CD14-positive monocyte (primary cell): ENCODE results near the gene NUDT2. TPM values are rescaled to one million over a fixed set of nuclear protein-coding genes. Genes with fewer than 3 reads are reported as not detected.

Experiments used
- DNase-seq, 3 donors: peaks; one replicate each; pipeline ENCODE4 v3.0.0-alpha.2; 2011 to 2022
- H2AFZ ChIP-seq: 2 replicates; pipeline ENCODE4 v1.6.0; 2012; ENCODE audit warnings: mild to moderate bottlenecking, low read depth, low read length, inconsistent platforms; ENCODE audit not compliant: insufficient read depth, poor library complexity, severe bottlenecking
- H3K27ac ChIP-seq, 2 donors: 1 replicate in 1 of 2; 2 replicates in 1 of 2; pipeline ENCODE4 v1.5.1; 2012 to 2013; ENCODE audit warnings: low read length in 2 of 2, control low read depth in 1 of 2, inconsistent platforms in 1 of 2, low read depth in 1 of 2, mild to moderate bottlenecking in 1 of 2
- H3K27me3 ChIP-seq, 2 donors: one replicate each; pipeline versions ENCODE4 v1.6.0 to v1.6.1; 2011 to 2013; ENCODE audit warnings: low read length in 2 of 2; ENCODE audit not compliant: control insufficient read depth in 2 of 2, insufficient read depth in 2 of 2
- H3K36me3 ChIP-seq, 2 donors: replicated peaks in 1 of 2; 1 replicate in 1 of 2; 2 replicates in 1 of 2; pipeline versions ENCODE4 v1.5.1 to v1.6.1; 2012 to 2013; ENCODE audit warnings: low read length in 2 of 2, control low read depth in 1 of 2, inconsistent platforms in 1 of 2, mild to moderate bottlenecking in 1 of 2; ENCODE audit not compliant: insufficient read depth in 2 of 2, control insufficient read depth in 1 of 2
- H3K4me1 ChIP-seq, 2 donors: 1 replicate in 1 of 2; 2 replicates in 1 of 2; pipeline versions ENCODE4 v1.5.1 to v1.6.1; 2012 to 2013; ENCODE audit warnings: low read length in 2 of 2, control low read depth in 1 of 2, inconsistent platforms in 1 of 2, mild to moderate bottlenecking in 1 of 2, moderate library complexity in 1 of 2; ENCODE audit not compliant: insufficient read depth in 2 of 2, control insufficient read depth in 1 of 2
- H3K4me2 ChIP-seq: replicated peaks from 2 replicates; pipeline ENCODE3; 2012; ENCODE audit warnings: low read length, moderate library complexity, mild to moderate bottlenecking; ENCODE audit not compliant: poor library complexity, severe bottlenecking; ENCODE audit errors: extremely low read depth
- H3K4me3 ChIP-seq, 3 experiments: fragments of 200-600 bp in 1 of 3; sonication (generic) in 1 of 3; replicated peaks in 1 of 3; 1 replicate in 2 of 3; 2 replicates in 1 of 3; pipeline ENCODE4 v1.5.1; 2011 to 2013; ENCODE audit warnings: low read length in 3 of 3, mild to moderate bottlenecking in 3 of 3, control low read depth in 2 of 3, low read depth in 2 of 3, inconsistent platforms in 1 of 3, moderate library complexity in 1 of 3
- H3K79me2 ChIP-seq: 2 replicates; pipeline ENCODE4 v1.6.0; 2012; ENCODE audit warnings: mild to moderate bottlenecking, control low read depth, inconsistent platforms, low read length, moderate library complexity; ENCODE audit not compliant: insufficient read depth
- H3K9ac ChIP-seq: 2 replicates; pipeline ENCODE4 v1.6.0; 2017; ENCODE audit warnings: low read length, mild to moderate bottlenecking; ENCODE audit not compliant: insufficient read depth, poor library complexity, severe bottlenecking
- H3K9me3 ChIP-seq, 2 donors: replicated peaks in 1 of 2; 1 replicate in 1 of 2; 2 replicates in 1 of 2; pipeline versions ENCODE4 v1.5.1 to v1.6.1; 2012 to 2013; ENCODE audit warnings: low read length in 2 of 2, control low read depth in 1 of 2; ENCODE audit not compliant: control insufficient read depth in 1 of 2, insufficient read depth in 1 of 2
- H4K20me1 ChIP-seq: 2 replicates; pipeline ENCODE4 v1.6.0; 2012; ENCODE audit warnings: mild to moderate bottlenecking, low read length, control low read depth, moderate library complexity; ENCODE audit not compliant: insufficient read depth
- H3K27ac Mint-ChIP-seq, 7 donors: one replicate each; pipeline ENCODE4 v1.8.0; 2020; ENCODE audit warnings: mild to moderate bottlenecking in 7 of 7, mixed read lengths in 7 of 7, moderate library complexity in 6 of 7, inconsistent platforms in 2 of 7
- H3K27me3 Mint-ChIP-seq, 3 donors: one replicate each; pipeline ENCODE4 v1.8.0; 2021 to 2022; ENCODE audit warnings: low read depth in 3 of 3, mild to moderate bottlenecking in 3 of 3, mixed read lengths in 3 of 3, moderate library complexity in 3 of 3, inconsistent platforms in 1 of 3
- H3K36me3 Mint-ChIP-seq, 2 donors: one replicate each; pipeline ENCODE4 v1.8.0; 2020; ENCODE audit warnings: mixed read lengths in 2 of 2, inconsistent platforms in 1 of 2, mild to moderate bottlenecking in 1 of 2
- H3K4me1 Mint-ChIP-seq: one replicate; pipeline ENCODE4 v1.8.0; 2020; ENCODE audit warnings: mild to moderate bottlenecking, mixed read lengths
- H3K4me3 Mint-ChIP-seq, 2 donors: one replicate each; pipeline ENCODE4 v1.8.0; 2020; ENCODE audit warnings: mild to moderate bottlenecking in 2 of 2, mixed read lengths in 2 of 2, moderate library complexity in 1 of 2
- H3K9me3 Mint-ChIP-seq, 7 donors: one replicate each; pipeline ENCODE4 v1.8.0; 2020 to 2022; ENCODE audit warnings: mixed read lengths in 7 of 7, mild to moderate bottlenecking in 6 of 7, moderate library complexity in 6 of 7, inconsistent platforms in 2 of 7
- WGBS: methylation state at CpG from one replicate; pipeline ENCODE4 v1.1.5; 2013; ENCODE audit warnings: missing lambda C conversion rate; ENCODE audit not compliant: insufficient coverage; 5-methylcytosine and 5-hydroxymethylcytosine counted together
- intact Hi-C, 2 donors: fragments of 100-400 bp; cut with micrococcal nuclease; formaldehyde crosslinking; loops; one replicate each; pipeline versions ENCODE4 v1.15.0 to v1.15.1; 2023
- polyA plus RNA-seq, 3 donors: library from polyadenylated mRNA; depleted of rRNA in 1 of 3; unstranded in 2 of 3; stranded (reverse) in 1 of 3; fragments of 300-500 nt in 2 of 3; fragments of >200 nt in 1 of 3; fragmentation: Illumina TruSeq in 2 of 3; gene quantifications; 1 replicate in 2 of 3; 2 replicates in 1 of 3; pipeline ENCODE4 v1.2.3, GENCODE V29; 2012 to 2021
- TF ChIP-seq, protein P1 (sequence below): fragments of 200-600 bp; IDR thresholded peaks from one replicate; pipeline ENCODE4 v1.8.0; 2022; ENCODE audit warnings: antibody characterized with exemption, mild to moderate bottlenecking

The NUDT2 gene
- polyA plus RNA-seq, 3 donors = 24.4 to 56.9 (median 38.0) TPM

DNA sequence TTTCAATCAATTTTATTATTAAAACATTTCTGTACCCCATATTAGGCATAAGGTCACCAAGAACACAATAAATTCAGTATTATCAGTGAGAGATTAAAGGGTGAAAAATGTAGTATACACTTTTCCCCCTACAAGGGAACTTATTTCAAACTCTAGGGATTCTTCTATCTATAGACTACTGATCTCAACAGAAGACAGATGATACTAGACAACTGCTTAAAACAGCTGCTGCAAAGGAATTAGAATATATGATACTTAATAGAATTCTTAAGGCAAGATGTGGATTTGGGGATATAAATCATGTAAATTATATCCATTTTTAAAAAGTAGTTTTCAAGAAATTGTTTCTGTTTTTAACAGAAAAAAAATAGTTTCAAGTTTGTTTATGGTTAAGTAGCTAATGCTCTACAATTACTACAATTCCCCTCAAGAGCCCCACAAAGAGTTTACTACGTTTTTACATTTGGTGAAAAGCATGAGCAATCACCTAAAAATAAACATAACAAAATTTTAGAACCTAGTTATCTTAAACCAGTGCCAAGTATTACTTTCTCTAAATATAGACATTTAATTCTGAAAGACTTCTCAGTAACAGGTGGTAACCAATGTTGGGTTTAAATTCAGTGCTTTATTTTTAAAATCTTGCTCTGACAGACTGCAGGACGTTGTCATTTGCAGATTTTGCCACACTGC, 6.3 kb upstream of the NUDT2 start:
- Histone ChIP-seq H3K36me3 (no peaks in the 10 kb centered on the region), H4K20me1 (no peaks in the 10 kb centered on the region), H3K9ac (no peak overlapping the region), H3K4me3 (no peak overlapping the region), H3K9me3 (no peaks in the 10 kb centered on the region), H3K79me2 (peaks cover 72% of the 10 kb centered on the region), H3K27ac (no peak overlapping the region), H3K4me1 (peaks cover 21 to 31% of the 10 kb centered on the region in 2 donors), H2AFZ (no peak overlapping the region), H3K4me2 (no peak overlapping the region), H3K27me3 (no peaks in the 10 kb centered on the region)
- Mint-ChIP-seq H3K9me3 (no peaks in the 10 kb centered on the region), H3K27me3 (peaks cover 0 to 2% (median 0%) of the 10 kb centered on the region in 3 donors), H3K4me3 (no peak overlapping the region), H3K36me3 (peaks cover 3 to 9% of the 10 kb centered on the region in 2 donors), H3K4me1 (peaks cover 24% of the 10 kb centered on the region), H3K27ac (no peak overlapping the region)
- intact Hi-C loops = loop anchor here in 1 of 2 donors (10.0 kb wide), 1 partner anchor 148 kb away; the partner anchor contains the start of gene UBAP1
- no peak for DNase-seq
- WGBS = 100% methylated on average over 1 of the region's 2 CpGs
- TF ChIP-seq, protein P1, sequence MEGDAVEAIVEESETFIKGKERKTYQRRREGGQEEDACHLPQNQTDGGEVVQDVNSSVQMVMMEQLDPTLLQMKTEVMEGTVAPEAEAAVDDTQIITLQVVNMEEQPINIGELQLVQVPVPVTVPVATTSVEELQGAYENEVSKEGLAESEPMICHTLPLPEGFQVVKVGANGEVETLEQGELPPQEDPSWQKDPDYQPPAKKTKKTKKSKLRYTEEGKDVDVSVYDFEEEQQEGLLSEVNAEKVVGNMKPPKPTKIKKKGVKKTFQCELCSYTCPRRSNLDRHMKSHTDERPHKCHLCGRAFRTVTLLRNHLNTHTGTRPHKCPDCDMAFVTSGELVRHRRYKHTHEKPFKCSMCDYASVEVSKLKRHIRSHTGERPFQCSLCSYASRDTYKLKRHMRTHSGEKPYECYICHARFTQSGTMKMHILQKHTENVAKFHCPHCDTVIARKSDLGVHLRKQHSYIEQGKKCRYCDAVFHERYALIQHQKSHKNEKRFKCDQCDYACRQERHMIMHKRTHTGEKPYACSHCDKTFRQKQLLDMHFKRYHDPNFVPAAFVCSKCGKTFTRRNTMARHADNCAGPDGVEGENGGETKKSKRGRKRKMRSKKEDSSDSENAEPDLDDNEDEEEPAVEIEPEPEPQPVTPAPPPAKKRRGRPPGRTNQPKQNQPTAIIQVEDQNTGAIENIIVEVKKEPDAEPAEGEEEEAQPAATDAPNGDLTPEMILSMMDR = no peak

DNA sequence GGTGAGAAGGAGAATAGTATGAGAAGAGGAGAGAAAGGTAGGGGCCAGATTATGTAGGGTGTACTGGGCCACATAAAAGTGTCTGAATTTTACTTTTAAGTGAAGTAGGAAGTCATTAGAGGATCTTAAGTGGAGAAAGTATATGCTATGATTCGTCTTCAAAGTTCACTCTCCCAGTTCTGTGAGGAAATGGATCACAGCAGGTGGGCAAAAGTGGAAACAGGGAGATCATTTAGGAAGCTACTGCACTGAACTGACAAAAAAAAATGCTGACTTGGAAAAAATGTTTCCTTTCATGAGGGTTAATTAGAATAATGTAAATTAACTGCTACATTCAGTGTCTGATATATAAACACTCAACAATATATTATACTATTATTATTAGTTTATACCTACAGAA, 2.7 kb upstream of the NUDT2 start:
- TF ChIP-seq, protein P1 = no peak
- Histone ChIP-seq H3K27ac (peak overlapping the region in 1 of 2 donors; percentile 63), H4K20me1 (no peaks in the 10 kb centered on the region), H3K9ac (no peak overlapping the region), H3K36me3 (no peaks in the 10 kb centered on the region), H3K79me2 (peaks cover 76% of the 10 kb centered on the region), H3K27me3 (no peaks in the 10 kb centered on the region), H3K4me3 (no peak overlapping the region), H2AFZ (no peak overlapping the region), H3K9me3 (no peaks in the 10 kb centered on the region), H3K4me1 (peaks cover 31 to 49% of the 10 kb centered on the region in 2 donors), H3K4me2 (no peak overlapping the region)
- no peak for DNase-seq
- whole genome bisulfite sequencing = 40% methylated on average over 1 of the region's 1 CpG
- H3K4me1 Mint-ChIP-seq = peaks cover 40% of the 10 kb centered on the region
- no peaks in the 10 kb centered on the region for H3K9me3 Mint-ChIP-seq
- intact Hi-C loops = loop anchor here in 1 of 2 donors (5.0 to 10.0 kb wide), 2 partner anchors 152 to 199 kb away; partner anchors contain the start of genes DCAF12 and UBAP1
- H3K27me3 Mint-ChIP-seq = peaks cover 0 to 2% (median 2%) of the 10 kb centered on the region in 3 donors
- H3K36me3 Mint-ChIP-seq = no peaks in the 10 kb centered on the region
- peak overlapping the region in 3 of 7 donors; percentile 0 to 61 (median 58) for H3K27ac Mint-ChIP-seq
- no peak overlapping the region for H3K4me3 Mint-ChIP-seq
